ENCODE results near the gene ANKS1A.

ANKS1A gene

DNA sequence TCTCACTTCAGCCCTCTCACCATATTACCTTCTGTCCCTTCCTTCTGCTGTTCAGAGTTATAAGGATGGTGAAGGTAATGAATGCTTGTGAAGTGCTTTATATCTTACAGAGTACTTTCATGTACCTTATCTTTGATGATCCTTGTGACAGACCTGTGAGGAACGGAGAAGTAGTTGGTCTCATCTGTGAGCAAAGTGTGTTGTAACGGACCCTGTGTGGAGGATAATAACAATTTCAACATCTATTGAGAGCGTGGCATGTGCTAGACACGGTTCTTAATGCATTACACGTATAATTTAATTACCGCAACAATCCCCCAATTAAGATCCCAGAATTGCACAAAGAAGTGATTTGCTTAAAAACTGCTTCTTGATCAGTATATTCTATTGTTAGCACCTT is 124.6 kb downstream of the ANKS1A start:
- no peak for TF ChIP-seq ZFX (IDR thresholded peaks at IDR 0.05)
- no peak for TF ChIP-seq CTCF (conservative IDR thresholded peaks at IDR 0.05)
- no peak overlapping the region for H3K27ac ChIP-seq

GRCh38 chr6:35014341-35014740 is 125.3 kb downstream of the ANKS1A start:
- H3K27ac ChIP-seq: no peak overlapping the region
- TF ChIP-seq CTCF (conservative IDR thresholded peaks at IDR 0.05): no peak
- TF ChIP-seq ZFX (IDR thresholded peaks at IDR 0.05): no peak

GRCh38 chr6:35014786-35015185 is 125.7 kb downstream of the ANKS1A start:
- no peak overlapping the region for H3K27ac ChIP-seq
- TF ChIP-seq ZFX (IDR thresholded peaks at IDR 0.05): no peak
- TF ChIP-seq CTCF (conservative IDR thresholded peaks at IDR 0.05): no peak

DNA sequence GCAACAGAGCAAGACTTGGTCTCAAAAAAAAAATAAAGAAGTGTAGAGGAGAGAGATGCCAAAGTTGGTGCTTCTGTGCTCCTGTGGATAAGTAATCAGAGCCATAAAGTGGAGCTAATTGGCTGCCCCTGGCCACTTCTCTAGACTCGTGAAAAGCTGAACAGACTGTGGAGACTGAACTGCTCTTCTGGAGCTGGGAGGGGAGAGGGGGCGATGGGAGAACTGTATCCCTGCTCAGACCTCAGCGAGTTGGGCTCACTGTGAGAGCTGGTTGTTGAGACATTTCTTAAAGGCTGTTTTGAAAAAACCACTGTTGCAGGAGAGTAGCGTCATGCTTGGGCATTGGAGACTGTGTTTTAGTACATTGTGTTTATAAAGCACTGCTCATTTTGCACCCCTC is 126.4 kb downstream of the ANKS1A start:
- no peak overlapping the region for H3K27ac ChIP-seq
- TF ChIP-seq CTCF (conservative IDR thresholded peaks at IDR 0.05) (no peak), ZFX (IDR thresholded peaks at IDR 0.05) (no peak)

DNA sequence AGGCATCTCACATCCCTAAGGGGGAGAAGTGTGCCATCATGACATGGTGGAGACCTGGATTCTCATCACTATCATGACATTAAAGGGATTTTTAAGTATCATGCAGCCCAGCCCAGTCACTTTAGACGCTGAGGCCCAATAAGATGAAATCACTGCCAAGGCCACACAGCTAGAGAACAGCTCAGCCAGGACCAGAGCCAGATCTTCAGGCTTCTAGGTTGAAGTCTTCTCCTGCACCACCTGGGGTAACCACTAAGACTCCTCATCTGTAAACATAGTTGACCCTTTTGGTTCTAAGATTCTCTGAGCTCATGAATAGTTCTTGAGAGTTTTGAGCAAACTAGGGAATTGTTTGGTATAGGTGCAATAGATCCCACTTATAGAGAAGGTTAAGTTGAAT is 126.9 kb downstream of the ANKS1A start:
- H3K27ac ChIP-seq: no peak overlapping the region
- TF ChIP-seq CTCF (conservative IDR thresholded peaks at IDR 0.05): no peak
- no peak for TF ChIP-seq ZFX (IDR thresholded peaks at IDR 0.05)

GRCh38 chr6:35016502-35017321 is 127.7 kb downstream of the ANKS1A start:
- H3K27ac ChIP-seq: no peak overlapping the region
- no peak for TF ChIP-seq ZFX (IDR thresholded peaks at IDR 0.05)
- no peak for TF ChIP-seq CTCF (conservative IDR thresholded peaks at IDR 0.05)

- H3K27ac ChIP-seq: no peak overlapping the region
- TF ChIP-seq ZFX (IDR thresholded peaks at IDR 0.05) (no peak), CTCF (conservative IDR thresholded peaks at IDR 0.05) (no peak)
Measured at GRCh38 chr6:35017411-35018181, 128.5 kb downstream of the ANKS1A start.

Data from C4-2B (cell line).